Right lobe of liver (tissue), 4 donors: ENCODE data around the gene GATC.

Experiments
- CTCF ChIP-seq, 4 donors: fragments of 200-600 bp in 3 of 4; fragments of 450-650 bp in 1 of 4; IDR thresholded peaks; one replicate each; pipeline versions ENCODE4 v1.5.1 to v1.8.0; 2016 to 2022; ENCODE audit warnings: antibody characterized with exemption in 4 of 4, mild to moderate bottlenecking in 2 of 4
- POLR2A ChIP-seq: fragments of 450-650 bp; IDR thresholded peaks from one replicate; pipeline ENCODE4 v1.6.1; 2017; ENCODE audit warnings: antibody characterized with exemption, mild to moderate bottlenecking
- donor health status: DM: no; HTN: no; CAD: no.
- donor health status: DM: no; HTN: no; CAD: no.
- donor health status: DM: no; HTN: yes; CAD: no.

- TF ChIP-seq CTCF (IDR thresholded peaks at IDR 0.05) (no peak), POLR2A (no peak)
These were observed 1.7 kb downstream of the GATC start for GRCh38 chr12:120447992-120448391.
